Globus pallidus (tissue), 1 donor: ENCODE data around the gene SEPTIN3.

Experiments used
- DNase-seq: peaks from one replicate; pipeline ENCODE4 v3.0.0-alpha.2; 2015; ENCODE audit warnings: low spot score

The SEPTIN3 gene, protein sequence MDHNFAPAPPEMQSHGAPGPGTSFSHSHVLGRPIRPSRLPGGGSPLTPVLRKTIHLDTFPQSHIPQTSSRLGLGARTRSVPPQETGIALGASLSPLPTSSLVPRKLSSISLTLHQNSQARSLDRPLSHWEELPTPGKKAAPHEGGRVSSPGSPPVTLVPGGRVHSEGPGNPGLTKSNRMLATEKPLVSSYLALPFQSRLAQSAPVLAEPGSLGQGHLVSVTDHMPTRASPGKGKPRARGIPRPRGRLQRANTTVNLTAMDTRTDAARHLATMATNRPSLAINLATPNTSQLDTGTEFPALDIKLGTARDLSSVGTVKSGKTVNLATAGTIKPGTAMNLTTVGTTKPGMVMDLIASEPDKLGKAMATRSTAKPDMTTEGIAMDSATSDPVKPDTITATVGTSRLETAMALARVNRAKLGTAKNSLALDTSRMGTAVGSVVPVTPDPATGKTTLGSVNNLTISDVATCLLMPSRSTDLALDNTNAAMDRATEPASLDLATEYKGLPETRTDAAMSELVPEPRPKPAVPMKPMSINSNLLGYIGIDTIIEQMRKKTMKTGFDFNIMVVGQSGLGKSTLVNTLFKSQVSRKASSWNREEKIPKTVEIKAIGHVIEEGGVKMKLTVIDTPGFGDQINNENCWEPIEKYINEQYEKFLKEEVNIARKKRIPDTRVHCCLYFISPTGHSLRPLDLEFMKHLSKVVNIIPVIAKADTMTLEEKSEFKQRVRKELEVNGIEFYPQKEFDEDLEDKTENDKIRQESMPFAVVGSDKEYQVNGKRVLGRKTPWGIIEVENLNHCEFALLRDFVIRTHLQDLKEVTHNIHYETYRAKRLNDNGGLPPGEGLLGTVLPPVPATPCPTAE

DNA sequence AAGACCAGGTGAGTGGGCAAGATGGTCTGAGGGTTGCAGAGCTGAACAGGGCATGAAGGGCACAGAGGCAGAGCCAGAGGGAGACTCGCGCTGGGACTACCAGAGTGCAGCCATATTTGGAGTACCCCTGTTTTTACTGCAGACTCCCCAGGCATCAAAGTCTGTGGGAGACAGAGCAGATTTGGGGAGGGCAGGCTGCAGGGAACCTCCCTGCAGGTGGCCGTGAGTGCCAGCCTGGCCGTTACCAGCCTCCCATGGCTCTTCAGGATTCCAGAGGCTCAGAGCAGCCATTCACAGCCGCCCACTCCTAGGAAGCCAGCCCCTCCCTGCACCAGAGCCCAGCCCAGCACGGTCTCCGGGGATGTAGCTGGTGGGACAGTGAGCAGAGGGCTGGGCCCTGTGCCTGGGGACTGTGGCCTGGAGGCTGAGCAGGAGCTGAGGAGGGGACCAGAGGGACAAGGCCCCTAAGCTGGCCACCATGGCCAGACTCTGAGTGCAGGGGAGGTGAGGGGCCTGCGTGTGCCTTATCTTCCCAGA is at the start of gene SEPTIN3:
TSS of gene SEPTIN3 (plus strand) at position 334 of the 537 bp plus-strand sequence. CDS start 2,050 bp downstream, outside the sequence.
- DNase-seq: no peak

DNA sequence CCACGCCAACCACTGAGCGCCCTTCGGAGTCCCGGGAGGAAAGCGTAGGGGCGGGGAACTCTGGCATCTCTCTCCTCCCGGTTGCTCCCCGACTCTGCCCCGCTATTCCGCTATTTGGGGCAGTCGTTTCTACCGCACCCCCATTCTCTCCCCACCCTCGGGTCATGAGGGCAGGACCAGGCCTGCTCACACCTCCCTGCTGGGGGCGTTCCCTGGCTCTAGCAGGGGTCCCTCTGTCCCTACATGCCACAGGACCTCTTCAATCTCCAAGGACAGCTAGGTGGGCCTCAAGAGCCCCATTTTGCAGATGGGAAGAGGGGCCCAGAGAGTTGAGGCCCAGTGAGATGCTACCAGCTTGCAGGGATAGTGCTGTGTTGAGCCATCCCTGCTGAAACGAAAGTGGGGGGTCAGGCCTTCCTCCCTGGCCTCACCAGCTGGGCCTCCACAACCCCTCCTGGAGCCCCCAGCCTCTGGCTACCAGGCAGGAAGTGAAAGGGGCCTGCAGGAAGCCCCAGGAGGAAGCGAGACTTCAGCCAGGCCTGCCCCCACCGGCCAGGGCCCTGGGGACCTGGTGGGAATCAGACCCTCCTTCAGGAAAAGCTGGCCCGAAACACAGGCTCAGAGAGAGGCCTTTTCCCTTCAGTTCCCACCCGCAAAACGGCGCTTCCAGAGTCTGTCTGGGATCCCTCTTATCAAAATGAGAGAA is 48.8 kb upstream of the SEPTIN3 start:
- peak; percentile 59 for DNase-seq

DNA sequence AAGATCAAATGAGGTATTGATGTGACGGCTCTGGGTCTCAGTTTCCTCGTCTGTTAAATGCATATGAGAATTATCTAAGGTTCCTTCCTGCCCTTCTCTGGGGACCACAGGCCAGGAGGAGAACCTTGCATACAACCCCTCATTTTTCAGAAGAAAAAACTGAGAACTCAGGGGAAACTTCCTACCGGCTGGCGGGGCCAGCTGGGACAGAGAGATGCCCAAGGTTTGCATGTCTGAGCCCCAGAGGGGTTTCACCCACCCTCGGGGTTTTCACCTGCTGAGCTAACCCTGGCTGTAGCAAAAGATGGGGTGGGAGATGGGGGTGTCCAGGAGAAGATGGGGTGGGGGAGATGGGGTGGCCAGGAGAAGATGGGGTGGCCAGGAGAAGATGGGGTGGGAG is 46.9 kb upstream of the SEPTIN3 start:
- no peak for DNase-seq

DNA sequence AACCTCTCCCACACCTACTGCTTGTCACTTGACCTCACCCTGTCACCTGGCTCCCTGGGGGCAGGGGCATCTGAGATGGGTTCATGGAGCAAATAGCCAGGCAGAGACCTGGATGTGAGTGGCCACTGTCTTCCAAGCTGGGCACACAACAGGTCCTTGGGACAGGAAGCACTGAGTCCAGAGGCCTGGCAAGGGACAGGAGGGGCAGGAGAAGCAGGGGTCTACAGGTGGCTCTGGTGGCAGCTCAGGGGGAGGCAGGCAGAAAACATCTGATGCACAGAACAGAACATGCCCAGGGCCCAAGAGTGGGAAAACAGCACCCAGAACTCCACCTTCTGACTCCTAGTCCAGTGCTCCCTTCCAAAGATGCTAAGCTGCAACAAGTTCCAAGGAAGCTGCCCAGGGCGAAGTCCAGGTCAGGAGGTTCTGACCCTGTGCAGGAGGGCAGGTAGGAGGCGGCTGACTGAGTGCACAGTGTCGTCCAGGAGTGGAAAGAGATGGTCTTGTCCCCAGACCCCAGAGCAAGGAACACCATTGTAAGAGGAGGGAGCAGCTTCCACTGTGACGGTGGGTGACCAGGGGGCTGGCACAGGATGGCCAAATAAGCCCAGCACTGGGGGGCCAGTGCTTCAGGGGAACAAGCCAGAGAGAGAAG is 46.2 kb upstream of the SEPTIN3 start:
- DNase-seq: no peak

DNA sequence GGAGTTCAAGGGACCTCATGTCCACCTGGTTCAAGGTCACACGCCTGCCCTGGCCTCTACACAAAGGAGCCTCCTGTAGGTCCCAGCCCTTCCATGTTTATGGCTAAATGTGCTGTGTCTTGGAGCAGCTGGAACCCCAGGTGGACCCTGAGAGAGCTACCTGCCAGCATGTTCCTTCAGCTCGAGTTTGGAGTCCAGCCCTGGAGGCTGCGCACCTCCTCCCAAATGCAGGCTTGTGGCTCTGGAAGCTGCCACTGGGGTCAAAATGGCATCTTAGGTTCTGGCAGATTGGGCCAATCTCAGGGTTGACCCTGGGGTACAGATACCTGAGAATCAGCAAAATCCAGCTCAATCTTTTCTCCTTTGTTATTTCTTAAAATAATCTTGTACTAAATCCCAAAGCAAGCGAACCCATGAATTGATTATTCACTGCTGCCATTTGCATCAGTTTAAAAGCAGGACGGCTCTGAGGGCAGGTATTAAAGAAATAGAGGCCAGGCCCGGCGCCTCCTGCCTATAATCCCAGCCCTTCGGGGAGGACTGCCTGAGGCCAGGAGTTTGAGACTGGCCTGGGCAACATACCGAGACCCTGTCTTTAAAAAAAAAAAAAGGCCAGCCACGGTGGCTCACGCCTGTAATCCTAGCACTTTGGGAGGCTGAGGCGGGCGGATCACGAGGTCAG is 45.5 kb upstream of the SEPTIN3 start:
- no peak for DNase-seq

DNA sequence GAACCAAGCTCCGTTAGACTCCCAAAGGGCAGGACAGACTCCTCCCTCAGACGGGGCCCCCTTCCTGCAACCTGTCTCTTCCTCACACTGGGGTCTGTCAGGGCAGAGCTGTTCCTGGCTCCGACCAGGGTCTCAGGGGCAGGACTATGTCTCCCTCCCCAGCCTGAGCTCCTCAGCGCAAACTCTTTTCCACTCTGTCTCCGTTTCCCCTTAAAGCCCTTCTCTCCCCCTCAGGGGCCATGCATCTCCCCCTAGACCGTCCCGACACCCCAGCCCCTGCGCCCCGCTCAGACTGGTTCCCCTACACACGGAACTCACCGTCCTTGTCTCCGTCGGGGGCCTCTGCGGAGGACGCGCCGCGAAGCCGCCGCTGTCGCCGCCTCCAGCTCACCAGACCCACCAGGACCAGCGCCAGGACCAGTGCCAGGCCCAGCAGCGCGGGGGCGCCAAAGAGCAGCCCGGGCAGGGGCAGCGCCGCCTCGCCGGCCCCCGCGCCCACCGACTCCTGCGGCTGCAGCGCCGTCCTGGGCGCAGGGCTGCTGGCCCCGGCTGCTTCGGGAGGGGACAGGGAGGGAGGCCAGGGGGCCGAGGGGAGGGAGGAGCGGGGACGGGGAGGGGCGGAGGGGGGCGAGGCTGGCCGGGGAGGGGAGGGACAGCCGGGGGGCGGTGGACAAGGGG is 43.3 kb upstream of the SEPTIN3 start:
- no peak for DNase-seq

DNA sequence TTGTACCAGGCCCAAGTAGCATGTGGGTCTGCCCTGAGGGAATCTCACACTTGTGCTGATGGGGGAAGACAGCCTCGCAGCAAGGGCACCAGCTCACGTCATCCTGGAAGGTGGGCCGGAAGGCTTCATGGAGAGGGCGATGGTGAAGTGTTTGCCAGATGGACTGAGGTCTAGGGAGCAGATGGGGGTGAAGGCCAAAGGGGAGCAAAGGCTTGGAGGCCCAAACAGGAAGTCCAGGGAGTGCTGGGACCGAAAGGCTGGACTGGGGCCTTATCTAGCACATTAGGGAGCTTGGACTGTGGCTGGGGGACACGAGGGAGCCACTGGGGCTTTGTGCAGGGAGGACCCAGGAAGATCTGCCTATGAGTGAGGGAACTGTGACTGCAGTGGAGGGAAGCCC is 41.4 kb upstream of the SEPTIN3 start:
- no peak for DNase-seq

DNA sequence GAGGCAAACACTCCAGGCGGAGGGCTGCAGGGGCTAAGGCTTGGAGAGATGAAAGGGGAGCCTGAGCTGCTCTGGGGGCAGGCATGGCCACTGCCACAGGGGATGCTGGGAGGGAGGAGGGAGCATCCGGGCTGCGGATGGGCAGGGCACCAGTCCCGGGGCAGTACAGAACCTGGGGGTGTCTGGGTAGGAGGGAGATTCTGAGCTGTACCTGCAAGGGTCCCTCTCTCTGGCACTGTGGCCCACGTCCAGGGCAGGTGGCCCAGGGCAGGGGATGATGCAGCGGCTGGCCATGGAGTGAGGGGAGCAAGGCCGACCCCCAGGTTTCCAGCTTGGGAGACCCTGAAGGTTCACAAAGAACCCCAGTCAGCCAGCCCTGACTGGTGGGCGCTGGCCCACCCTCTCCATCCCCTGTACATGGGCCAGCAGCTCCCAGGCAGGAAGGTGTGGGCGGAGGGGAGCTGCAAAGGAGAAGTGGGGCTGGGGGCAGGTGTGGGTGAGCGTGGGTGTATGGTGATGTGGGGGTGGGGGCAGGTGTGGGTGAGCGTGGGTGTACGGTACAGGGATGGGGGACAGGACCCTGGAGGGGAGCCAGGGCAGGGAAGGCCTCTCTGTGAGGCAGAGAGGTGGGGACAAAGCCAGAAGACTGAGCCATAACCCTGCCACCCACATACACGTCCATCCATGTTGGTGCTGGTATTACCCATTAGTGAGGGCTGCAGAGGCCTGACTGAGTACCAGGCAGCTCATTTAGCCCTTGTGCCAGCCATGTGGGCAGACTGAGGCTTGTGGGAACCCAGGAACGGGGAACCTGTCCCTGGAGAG is 40.4 kb upstream of the SEPTIN3 start:
- no peak for DNase-seq

DNA sequence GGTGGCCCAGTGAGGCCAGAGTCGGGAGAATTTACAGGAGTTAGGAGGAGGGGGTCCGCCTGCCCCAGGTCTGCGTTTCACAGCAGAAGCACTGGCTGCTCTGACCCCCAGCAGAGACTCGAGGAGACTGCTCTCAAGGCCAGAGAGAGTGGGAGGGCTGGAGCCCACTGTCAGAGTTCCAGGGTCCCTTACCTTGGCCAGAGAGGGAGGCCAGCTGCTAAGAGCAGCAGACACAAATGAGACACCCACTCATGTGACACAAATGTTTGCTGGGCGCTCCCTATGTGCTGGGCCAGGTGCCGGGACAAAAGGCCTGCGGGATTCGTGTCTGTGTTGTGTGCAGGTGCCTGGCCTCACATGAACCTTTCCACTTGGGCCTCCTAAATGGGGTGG is 39.8 kb upstream of the SEPTIN3 start:
- DNase-seq: no peak

DNA sequence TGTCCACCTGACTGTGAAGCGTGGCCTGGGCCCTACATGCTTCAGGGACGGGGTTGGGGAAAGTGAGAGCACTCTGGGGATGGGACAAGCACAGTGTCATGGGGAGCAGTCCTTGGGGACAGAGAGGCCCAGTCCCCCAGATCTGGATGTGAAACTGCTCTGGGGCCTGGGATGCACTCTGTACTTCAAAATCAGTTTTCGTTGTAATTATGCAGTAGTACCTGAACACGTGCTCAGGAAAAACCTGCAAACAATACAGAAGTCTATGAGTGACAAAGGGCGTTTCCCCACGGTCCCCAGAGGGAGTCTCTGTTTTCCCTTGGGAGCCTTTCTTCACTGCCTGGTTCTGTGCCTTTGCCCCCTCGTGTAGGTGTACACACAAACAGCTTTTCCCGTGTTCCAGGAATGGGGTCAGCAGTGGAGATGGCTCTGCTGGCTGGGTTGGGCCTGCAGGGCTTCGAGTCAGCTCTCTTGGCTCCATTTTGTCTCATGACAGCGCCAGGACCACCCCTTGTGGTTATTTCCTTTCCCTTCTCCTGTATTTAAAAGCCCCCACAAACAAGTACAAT is 37.5 kb upstream of the SEPTIN3 start:
- DNase-seq: no peak

DNA sequence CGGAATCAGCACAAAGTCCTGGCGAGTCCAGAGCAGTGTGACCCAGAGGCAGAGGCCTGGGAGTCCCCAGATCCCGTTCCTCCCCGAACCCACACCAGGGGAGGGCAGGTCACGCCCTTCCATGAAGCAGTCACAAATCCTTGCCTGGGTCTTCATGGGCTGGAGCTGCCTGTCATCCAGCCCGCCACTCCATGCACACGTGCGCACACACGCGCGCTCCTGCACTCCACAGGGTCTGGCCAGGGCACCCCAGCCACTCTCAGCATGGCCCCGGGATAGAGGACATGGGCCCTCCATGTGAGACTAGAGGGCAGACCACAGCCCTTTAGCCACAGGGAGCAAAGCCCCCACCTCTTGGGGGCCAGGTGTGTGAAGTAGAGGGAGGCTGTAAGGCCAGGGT is 36.9 kb upstream of the SEPTIN3 start:
- no peak for DNase-seq

DNA sequence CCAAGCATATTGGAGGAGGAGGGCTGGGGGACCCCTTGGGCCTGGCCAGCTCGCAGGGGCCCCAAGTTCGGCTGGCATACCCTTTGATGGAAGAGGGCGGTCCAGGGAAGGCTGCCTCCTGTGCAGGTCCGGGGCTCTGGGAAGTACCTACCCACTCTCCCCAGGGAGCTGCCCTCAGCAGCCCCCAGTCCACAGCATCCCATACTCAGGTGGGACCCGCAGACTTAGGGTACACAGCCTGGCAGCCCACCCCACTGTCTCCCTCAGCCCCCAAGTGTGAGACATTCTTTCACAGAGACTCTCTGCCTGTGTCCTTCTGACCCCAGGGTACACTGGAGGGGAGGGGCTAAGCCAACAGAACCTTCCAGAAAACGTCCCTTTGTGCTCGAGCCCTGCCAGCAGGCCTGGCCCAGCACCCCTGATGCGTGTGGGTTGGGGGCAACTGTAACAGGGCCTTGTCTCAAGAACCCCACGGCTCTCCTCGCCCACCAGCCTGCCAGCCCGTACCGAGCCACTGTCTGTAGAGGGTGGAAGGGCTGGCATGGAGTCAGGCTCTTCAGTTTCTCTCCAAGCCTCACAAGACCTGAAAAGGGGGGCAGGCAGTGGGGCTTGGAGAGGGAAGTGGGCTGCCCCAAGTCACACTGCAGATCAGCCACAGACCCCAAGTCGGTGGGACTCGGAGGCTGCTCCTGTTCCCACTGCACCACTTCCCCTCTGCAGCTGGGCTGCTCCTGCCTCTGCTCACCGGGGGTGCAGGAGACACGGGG is 35.6 kb upstream of the SEPTIN3 start:
- DNase-seq: no peak

DNA sequence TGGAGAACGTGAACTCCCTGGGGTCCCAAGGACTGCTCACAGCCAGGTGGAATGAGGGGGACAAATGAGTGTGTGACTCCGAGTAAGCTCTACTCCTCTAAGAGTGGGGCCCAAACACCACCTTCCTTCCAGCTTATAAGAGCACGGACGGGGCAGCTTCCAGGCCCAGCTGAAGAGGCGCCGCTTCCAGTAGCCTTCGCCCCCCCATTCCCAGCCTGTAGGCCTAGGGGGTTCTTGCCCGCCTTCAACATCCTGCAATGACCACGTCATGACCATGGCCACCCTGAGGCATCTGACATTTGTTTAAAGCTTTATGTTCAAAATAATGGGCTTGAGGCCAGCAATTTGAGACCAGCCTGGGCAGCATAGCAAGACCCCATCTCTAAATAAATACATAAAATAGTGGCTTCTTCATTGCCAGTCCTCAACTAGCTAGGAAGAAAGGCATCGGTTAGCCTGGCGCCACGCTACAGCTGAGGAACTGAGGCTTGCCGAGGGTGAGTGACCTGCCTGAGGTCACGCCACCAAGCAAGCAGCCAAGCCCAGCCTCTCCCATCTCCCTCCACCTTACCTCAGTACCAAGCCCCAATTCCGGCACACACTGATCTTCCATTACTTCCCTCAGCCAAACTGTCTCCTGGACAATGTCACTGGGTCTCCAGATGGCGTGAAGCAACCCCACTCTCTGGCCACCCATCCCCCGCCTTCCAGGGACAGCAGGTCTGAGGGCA is 34.8 kb upstream of the SEPTIN3 start:
- DNase-seq: no peak

DNA sequence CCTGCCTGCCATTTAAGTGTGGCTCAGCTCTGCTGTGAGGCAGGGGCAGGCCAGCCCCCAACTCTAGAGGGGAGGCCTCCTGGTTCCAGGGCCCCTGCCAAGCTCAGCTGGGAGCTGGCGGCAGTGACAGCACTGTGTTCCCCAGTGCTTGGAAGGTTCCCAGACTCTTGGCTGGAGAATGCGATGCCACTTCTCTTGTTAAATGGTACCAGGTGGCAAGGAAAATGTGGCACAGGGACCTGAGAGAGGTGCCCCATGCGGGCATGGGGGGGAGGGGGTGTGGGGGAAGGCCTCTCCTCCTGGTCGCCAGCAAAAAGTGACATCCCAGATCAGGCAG is 34.3 kb upstream of the SEPTIN3 start:
- DNase-seq: no peak

DNA sequence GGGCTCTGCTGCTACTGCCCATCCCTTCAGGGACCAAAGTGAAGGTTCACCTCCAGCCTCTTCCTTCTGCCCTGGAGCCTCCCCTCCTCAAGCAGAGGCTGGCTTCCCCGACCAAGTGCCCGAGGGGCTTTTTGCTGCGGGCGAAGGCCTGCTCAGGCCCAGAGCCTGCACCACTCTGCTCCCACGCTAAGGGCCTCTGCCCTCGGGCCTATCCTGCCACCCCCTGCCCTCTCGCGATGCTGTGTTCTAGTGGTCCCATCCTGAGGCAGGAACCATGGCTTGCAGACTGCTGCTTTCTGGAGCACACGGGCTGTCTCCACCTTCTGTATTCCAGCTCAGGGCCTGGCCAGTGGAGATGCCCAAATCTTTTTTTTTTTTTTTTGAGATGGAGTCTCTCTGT is 33.7 kb upstream of the SEPTIN3 start:
- no peak for DNase-seq

DNA sequence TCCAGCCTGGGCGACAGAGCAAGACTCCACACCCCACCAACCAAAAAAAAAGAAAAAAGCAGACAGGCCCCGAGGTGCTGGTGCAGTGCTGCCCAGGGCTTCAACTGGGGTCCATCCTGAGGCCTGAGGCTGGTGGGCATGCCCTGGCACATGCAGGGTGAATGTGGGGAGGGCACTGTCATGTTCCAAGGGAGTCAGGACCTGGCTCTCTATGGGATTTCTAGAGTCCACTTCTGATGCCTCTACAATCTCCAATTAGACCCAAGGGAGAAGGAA is 32.4 kb upstream of the SEPTIN3 start:
- DNase-seq: no peak

DNA sequence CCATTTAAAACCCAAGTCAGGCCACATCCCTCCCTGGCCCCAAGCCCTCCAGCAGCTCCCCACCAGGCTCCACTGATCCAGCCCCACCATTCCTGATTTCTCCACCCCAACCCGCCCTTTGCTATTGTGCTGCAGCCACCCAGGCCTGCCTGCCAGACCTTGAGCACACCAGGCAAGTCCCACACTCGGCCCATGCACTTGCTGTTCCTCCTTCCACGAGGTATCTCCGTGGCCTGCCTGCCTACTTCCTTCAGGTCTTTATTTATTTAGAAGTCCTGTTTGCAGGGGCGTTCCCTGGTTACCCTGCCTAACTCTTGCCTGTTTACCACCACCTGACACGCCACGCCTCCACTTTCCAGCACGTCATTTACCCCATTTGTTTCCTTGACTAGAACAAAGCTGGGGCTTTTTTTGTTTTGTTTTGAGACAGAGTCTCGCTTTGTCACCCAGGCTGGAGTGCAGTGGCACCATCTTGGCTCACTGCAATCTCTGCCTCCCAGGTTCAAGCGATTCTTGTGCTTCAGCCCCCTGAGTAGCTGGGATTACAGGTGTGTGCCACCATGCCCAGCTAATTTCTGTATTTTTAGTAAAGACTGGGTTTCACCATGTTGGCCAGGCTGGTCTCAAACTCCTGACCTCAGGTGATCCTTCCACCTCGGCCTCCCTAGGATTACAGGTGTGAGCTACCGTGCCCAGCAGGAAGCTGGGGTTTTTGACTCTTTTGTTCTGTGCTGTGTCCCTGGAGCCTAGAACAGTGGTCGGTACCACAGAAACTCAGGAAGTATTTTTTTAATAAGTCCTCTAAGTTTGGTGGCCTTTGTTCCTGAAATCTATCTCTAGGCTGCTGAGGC is 29.0 kb upstream of the SEPTIN3 start:
- DNase-seq: peak; percentile 63
